GM18873 (cell line): Measurements from ENCODE around the gene KRTAP4-7.
"Not testable (repeated sequence)": the region's sequence is repeated elsewhere in the genome, so short reads cannot be mapped to it uniquely, and the experiment has no call there.

Experiments used
- ATAC-seq: cut with Tn5 transposase; IDR thresholded peaks from one replicate; pipeline ENCODE4 v1.9.1; 2021; ENCODE audit warnings: mild to moderate bottlenecking, moderate library complexity, moderate number of reproducible peaks; ENCODE audit not compliant: unreplicated experiment, low FRiP score

Gene KRTAP4-7

GRCh38 chr17:41065016-41065689 is 18.8 kb upstream of the KRTAP4-7 start:
- not testable (repeated sequence) for ATAC-seq

GRCh38 chr17:41065829-41066624 is 17.9 kb upstream of the KRTAP4-7 start, which contains the start of gene KRTAP2-4:
TSS of gene KRTAP2-4 (minus strand) at chr17:41065879. CDS start at chr17:41065845, 34 bp downstream.
- ATAC-seq: no peak

DNA sequence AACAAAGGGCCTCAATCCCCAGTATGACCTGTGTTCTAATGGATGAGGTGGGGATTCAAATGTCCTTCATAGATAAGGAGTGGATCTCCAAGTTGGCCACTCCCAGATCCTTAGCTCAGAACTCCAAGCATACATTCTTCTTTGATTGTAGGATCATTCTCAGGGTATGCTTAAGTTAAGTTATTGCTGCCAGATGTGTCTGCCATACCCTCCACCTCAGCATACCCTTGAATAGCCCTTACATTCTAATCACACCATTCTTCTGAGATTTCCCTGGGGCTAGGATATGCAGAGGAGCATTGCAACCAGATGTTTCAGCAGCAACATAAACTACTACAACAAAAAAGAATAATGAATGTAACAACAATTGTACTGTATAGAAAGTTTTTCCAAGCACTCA is 16.7 kb upstream of the KRTAP4-7 start:
- no peak for ATAC-seq

- no peak for ATAC-seq
These were observed 14.9 kb upstream of the KRTAP4-7 start for GRCh38 chr17:41069031-41069430.

DNA sequence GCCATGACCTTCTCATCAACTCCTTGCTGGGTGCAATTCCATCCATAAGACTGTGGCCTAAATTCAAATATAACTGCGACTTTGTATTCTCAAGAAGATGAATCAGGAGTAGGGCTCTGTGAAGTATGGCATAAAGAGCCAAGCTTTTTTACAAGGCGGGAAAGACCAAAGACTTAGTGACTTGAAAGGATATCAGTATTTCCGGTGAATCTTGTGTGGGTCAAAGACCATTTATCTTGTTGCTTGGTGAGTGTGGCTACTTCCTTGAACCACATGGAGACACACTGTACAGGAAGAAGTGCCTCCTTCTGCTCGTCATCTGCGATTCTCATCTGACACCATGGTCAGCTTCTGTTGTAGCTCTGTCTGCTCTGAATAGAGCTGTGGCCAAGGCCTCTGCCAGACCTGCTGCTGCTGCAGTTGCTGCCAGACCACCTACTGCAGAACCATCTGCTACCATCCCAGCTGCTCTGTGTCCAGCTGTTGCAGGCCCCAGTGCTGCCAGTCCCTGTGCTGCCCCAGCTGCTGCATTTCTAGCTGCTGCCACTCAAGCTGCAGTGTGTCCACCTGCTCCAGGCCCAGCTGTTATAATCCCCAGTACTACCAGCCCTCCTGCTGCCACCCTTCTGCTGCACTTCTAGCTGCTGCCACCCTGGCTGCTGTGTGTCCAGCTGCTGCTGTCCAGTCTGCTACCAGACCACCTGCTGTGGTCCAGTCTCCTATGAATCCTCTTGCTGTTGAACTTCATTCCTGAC is 12.2 kb upstream of the KRTAP4-7 start:
- no peak for ATAC-seq

- no peak for ATAC-seq
These were observed 10.3 kb upstream of the KRTAP4-7 start for GRCh38 chr17:41073676-41074075.

DNA sequence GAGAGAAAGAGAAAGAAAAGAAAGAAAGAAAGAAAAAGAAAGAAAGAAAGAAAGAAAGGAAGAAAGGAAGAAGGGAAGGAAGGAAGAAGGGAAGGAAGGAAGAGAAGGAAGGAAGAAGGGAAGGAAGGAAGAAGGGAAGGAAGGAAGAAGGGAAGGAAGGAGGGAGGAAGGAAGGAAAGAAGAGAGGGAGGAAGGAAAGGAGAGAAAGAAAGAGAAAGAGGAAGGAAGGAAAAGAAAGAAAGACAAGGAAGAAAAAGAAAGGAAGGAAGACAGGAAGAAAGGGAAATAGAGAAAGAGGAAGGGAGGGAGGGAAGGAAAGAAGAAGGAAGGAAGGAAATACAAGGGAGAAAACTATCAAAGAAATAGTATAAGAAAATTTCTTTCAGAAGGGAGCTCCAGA is 7.2 kb upstream of the KRTAP4-7 start:
- no peak for ATAC-seq

- ATAC-seq: no peak
These were observed 1.3 kb upstream of the KRTAP4-7 start for GRCh38 chr17:41082626-41083025.

- not testable (repeated sequence) for ATAC-seq
These were observed 523 bp upstream of the KRTAP4-7 start for GRCh38 chr17:41083427-41083826.

- ATAC-seq: not testable (repeated sequence)
These were observed 4.9 kb downstream of the KRTAP4-7 start for GRCh38 chr17:41088760-41089352.

- ATAC-seq: no peak
These were observed 12.1 kb downstream of the KRTAP4-7 start for GRCh38 chr17:41096055-41096454.

- no peak for ATAC-seq
These were observed 14.1 kb downstream of the KRTAP4-7 start, which contains the start of gene KRTAP4-8 for GRCh38 chr17:41098042-41098441. TSS of gene KRTAP4-8 (minus strand) at chr17:41098142. CDS start at chr17:41098084, 58 bp downstream.

GRCh38 chr17:41098481-41098880 is 14.5 kb downstream of the KRTAP4-7 start:
- no peak for ATAC-seq

DNA sequence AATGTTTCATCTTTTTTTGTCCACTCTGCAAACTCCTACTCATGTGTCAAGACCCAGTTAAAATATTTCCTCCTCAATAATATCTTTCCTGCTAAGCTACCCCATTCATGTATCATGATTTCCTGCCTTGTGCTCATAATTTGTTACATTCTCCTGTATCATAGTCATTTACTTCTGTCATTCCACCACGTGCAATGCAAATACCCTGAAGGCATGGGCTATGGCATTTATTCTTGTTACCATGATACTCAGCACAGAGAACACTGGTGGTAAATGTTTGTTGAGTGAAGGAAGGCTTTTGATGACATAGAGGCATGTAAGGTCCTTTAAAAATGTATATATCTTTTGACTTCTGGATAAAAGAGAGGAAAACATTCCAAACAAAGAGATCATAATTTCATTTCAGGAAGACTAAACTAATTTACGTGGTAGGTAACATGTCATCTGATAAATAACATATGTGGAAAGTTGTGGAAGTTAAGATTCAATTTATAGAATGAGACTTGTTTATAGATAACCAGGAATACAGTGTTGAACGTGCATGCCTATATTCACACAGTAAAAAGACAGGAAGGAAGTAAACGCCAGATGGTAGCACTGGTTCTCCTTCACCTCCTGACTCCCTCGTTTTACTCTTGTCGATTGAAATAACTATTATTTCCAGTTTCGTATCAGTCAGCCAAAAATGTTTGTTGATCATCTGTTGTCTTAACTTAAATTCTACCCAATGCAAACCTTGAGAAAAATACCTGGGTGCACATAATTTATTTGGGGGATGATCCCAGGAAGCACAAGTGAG is 15.9 kb downstream of the KRTAP4-7 start:
- ATAC-seq: not testable (repeated sequence)

DNA sequence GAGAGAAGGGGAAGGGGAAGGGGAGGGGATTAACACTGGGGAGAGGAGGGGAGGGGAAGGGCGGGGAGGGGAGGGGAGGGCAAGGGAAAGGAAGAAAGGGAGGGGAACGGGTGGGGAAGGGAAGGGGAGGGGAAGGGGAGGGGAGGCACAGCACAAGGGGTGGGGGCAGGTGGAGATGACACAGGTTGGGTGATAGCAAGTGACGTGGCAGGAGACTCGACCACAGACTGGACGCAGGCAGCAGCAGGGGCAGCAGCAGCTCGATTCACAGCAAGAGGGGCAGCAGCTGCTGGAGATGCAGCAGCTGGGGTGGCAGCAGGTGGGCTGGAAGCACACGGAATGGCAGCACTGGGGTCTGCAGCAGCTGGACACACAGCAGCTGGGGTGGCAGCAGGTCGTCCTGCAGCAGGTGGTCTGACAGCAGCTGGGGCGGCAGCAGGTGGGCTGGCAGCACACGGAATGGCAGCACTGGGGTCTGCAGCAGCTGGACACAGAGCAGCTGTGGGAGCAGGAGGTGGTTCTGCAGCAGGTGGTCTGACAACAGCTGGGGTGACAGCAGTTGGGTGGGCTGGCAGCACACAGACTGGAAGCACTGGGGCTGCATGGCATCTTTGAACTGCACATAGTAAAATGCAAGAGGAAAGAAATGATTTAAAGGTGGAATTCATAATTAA is 17.8 kb downstream of the KRTAP4-7 start, which contains the start of gene KRTAP4-16:
Gene KRTAP4-16, minus strand, starts transcription at position 624 of the 674 bp plus-strand sequence. Its CDS starts 0 bp downstream, at position 624.
- no peak for ATAC-seq

GRCh38 chr17:41103896-41104295 is 19.9 kb downstream of the KRTAP4-7 start:
- ATAC-seq: no peak

- not testable (repeated sequence) for ATAC-seq
These were observed 20.6 kb downstream of the KRTAP4-7 start for GRCh38 chr17:41104386-41105038.

GRCh38 chr17:41105347-41105746 is 21.4 kb downstream of the KRTAP4-7 start, which contains the start of gene KRTAP4-9:
TSS of gene KRTAP4-9 (plus strand) at chr17:41105389. CDS start at chr17:41105389, 0 bp downstream.
- not testable (repeated sequence) for ATAC-seq
